Adipocyte (in vitro differentiated cells): Measurements from ENCODE around the gene HERC2.
"Not testable (repeated sequence)": the region's sequence is repeated elsewhere in the genome, so short reads cannot be mapped to it uniquely, and the experiment has no call there.

Experiments
- DNase-seq: peaks from one replicate; pipeline ENCODE4 v3.0.0-alpha.2; 2015; ENCODE audit warnings: low read depth
- H3K27me3 ChIP-seq: replicated peaks from 2 replicates; pipeline ENCODE4 v1.7.0; 2013; ENCODE audit warnings: mild to moderate bottlenecking, low read length, moderate library complexity; ENCODE audit not compliant: control insufficient read depth, insufficient read depth
- H3K36me3 ChIP-seq: 2 replicates; pipeline ENCODE4 v1.7.0; 2013; ENCODE audit warnings: low read length, mild to moderate bottlenecking, moderate library complexity; ENCODE audit not compliant: control insufficient read depth, insufficient read depth, severe bottlenecking
- H3K4me1 ChIP-seq: 2 replicates; pipeline ENCODE4 v1.7.0; 2013; ENCODE audit warnings: mild to moderate bottlenecking, low read length, moderate library complexity; ENCODE audit not compliant: control insufficient read depth, insufficient read depth
- H3K4me3 ChIP-seq: 2 replicates; pipeline ENCODE4 v1.7.0; 2013; ENCODE audit warnings: mild to moderate bottlenecking, low read length, moderate library complexity
- H3K9ac ChIP-seq: 2 replicates; pipeline ENCODE4 v1.7.0; 2013; ENCODE audit warnings: mild to moderate bottlenecking, low read length, moderate library complexity
- H3K9me3 ChIP-seq: 2 replicates; pipeline ENCODE4 v1.7.0; 2013; ENCODE audit warnings: mild to moderate bottlenecking, low read length, moderate library complexity; ENCODE audit not compliant: control insufficient read depth

The HERC2 gene

GRCh38 chr15:28178727-28179126 is 143.3 kb downstream of the HERC2 start:
- H3K9me3 ChIP-seq = no peaks in the 10 kb centered on the region
- H3K4me3 ChIP-seq = no peak overlapping the region
- H3K4me1 ChIP-seq = no peaks in the 10 kb centered on the region
- no peaks in the 10 kb centered on the region for H3K27me3 ChIP-seq
- DNase-seq = no peak
- H3K36me3 ChIP-seq = peaks cover 96% of the 10 kb centered on the region
- no peak overlapping the region for H3K9ac ChIP-seq

- H3K4me3 ChIP-seq = no peak overlapping the region
- no peak overlapping the region for H3K9ac ChIP-seq
- H3K4me1 ChIP-seq = no peaks in the 10 kb centered on the region
- peaks cover 97% of the 10 kb centered on the region for H3K36me3 ChIP-seq
- DNase-seq = peak; percentile 47
- no peaks in the 10 kb centered on the region for H3K9me3 ChIP-seq
- H3K27me3 ChIP-seq = no peaks in the 10 kb centered on the region
Observed at GRCh38 chr15:28178290-28178689, 143.7 kb downstream of the HERC2 start.

DNA sequence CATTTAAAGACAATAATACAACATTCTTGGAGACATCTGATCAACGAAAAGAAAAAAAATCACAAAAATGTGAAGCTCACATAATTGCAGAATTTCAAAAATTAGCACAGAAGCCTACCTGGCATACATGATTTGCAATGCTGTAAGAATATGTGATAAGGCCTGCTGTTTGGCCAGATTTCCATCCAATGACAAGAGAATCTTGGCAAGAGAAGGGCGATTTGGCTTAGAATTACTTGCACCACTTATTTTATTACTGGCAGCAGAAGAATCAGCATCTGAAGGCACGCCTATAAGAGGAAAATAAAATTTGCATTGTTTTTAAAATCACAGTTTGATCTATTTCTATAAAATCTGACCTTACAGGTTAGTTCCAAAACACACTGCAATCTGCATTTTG is 152.6 kb downstream of the HERC2 start:
- Histone ChIP-seq H3K9ac (no peak overlapping the region), H3K9me3 (no peaks in the 10 kb centered on the region), H3K36me3 (peaks cover 86% of the 10 kb centered on the region), H3K4me1 (peaks cover 3% of the 10 kb centered on the region), H3K4me3 (no peak overlapping the region), H3K27me3 (no peaks in the 10 kb centered on the region)
- DNase-seq = no peak

GRCh38 chr15:28168405-28169121 is 153.4 kb downstream of the HERC2 start:
- peaks cover 86% of the 10 kb centered on the region for H3K36me3 ChIP-seq
- not testable (repeated sequence) for H3K4me1 ChIP-seq, DNase-seq, H3K9ac ChIP-seq, H3K4me3 ChIP-seq, H3K9me3 ChIP-seq, H3K27me3 ChIP-seq

DNA sequence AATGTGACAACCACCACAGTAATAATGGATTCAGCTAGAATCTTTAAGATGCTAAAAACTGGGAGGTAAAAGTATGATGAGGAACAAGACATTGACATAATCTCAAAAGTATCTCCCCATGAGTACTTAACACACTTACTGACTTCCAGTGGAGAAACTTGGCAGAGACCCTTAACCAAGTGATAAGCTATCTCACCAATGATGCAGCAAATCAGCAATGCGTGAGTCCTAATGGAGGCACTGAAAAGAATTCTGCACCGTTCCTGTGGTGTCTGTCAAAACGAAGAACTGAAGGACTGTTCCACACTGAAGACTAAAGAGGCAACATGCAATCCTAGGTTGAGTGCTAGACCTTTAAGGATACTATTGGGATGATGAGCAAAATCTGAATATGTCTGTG is 154.9 kb downstream of the HERC2 start:
- DNase-seq = no peak
- Histone ChIP-seq H3K4me3 (no peak overlapping the region), H3K4me1 (peaks cover 3% of the 10 kb centered on the region), H3K36me3 (peaks cover 87% of the 10 kb centered on the region), H3K9ac (no peak overlapping the region), H3K27me3 (no peaks in the 10 kb centered on the region), H3K9me3 (no peaks in the 10 kb centered on the region)

GRCh38 chr15:28165791-28166190 is 156.2 kb downstream of the HERC2 start:
- peak; percentile 18 for DNase-seq
- Histone ChIP-seq H3K4me1 (peaks cover 3% of the 10 kb centered on the region), H3K9me3 (no peaks in the 10 kb centered on the region), H3K9ac (no peak overlapping the region), H3K27me3 (no peaks in the 10 kb centered on the region), H3K4me3 (no peak overlapping the region), H3K36me3 (peaks cover 91% of the 10 kb centered on the region)

DNA sequence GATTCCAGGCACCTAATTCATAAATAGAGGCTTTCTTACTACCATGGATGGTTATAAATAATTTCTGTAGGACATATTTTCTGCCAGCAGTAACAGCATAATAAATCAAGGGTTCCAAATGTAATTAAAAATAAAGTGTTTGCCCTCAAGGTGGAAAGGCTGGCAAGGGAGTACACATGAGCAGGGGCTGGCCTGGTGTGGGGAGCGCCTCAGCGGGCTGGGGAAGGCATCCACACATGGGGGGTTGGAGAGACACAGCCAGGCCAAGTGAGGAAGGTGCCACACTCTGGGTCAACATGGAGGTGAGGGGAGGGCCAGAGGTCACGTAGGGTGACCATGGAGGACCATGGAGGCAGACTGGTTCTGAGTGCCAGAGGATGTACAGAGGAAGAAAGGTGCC is 157.1 kb downstream of the HERC2 start:
- H3K4me1 ChIP-seq = peaks cover 3% of the 10 kb centered on the region
- H3K9me3 ChIP-seq = no peaks in the 10 kb centered on the region
- H3K27me3 ChIP-seq = no peaks in the 10 kb centered on the region
- no peak overlapping the region for H3K4me3 ChIP-seq
- H3K36me3 ChIP-seq = peaks cover 84% of the 10 kb centered on the region
- no peak for DNase-seq
- H3K9ac ChIP-seq = no peak overlapping the region

GRCh38 chr15:28154283-28154682 is 167.7 kb downstream of the HERC2 start:
- no peaks in the 10 kb centered on the region for H3K4me1 ChIP-seq
- H3K36me3 ChIP-seq = peaks cover 16% of the 10 kb centered on the region
- no peaks in the 10 kb centered on the region for H3K27me3 ChIP-seq

DNA sequence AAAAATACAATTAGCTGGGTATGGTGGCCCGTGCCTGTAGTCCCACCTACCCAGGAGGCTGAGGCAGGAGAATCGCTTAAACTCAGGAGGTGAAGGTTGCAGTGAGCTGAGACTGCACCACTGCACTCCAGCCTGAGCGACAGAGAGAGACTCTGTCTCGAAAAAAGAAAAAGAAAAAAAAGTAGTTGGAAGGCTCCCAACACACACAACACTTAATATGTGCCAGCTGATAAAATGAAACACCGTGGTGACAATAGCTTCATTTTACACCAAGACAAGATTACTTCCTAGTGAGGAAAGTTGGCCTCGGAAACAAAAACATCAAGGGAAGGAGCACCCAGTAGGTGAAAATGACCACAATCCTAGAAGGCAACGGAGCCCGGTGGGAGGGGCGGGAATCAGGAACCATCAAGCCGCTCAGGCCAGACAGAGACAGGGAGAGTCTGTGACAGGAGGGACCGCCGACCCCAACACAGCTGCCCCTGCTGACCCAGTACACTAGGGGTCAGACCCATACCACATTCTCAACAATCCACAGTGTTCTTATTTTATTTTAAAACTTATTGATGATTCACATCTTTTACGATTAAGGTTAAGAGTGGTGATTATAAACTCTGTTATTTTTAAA is 168.4 kb downstream of the HERC2 start:
- no peak overlapping the region for H3K4me3 ChIP-seq
- no peaks in the 10 kb centered on the region for H3K9me3 ChIP-seq
- DNase-seq = no peak
- peaks cover 16% of the 10 kb centered on the region for H3K36me3 ChIP-seq
- no peak overlapping the region for H3K9ac ChIP-seq
- no peaks in the 10 kb centered on the region for H3K27me3 ChIP-seq
- H3K4me1 ChIP-seq = no peaks in the 10 kb centered on the region

More at GRCh38 chr15:28154283-28154682, 167.7 kb downstream of the HERC2 start:
- no peak overlapping the region for H3K4me3 ChIP-seq
- H3K9ac ChIP-seq = no peak overlapping the region
- H3K9me3 ChIP-seq = no peaks in the 10 kb centered on the region
- no peak for DNase-seq

- H3K27me3 ChIP-seq, DNase-seq, H3K4me1 ChIP-seq, H3K9me3 ChIP-seq, H3K9ac ChIP-seq, H3K4me3 ChIP-seq: not testable (repeated sequence)
- peaks cover 16% of the 10 kb centered on the region for H3K36me3 ChIP-seq
Observed at GRCh38 chr15:28152538-28152923, 169.4 kb downstream of the HERC2 start.

GRCh38 chr15:28151864-28152537 is 170.0 kb downstream of the HERC2 start:
- peaks cover 16% of the 10 kb centered on the region for H3K36me3 ChIP-seq
- not testable (repeated sequence) for DNase-seq, H3K9ac ChIP-seq, H3K27me3 ChIP-seq, H3K4me1 ChIP-seq, H3K4me3 ChIP-seq, H3K9me3 ChIP-seq
